ENCODE results near the gene SMIM5. TPM values are rescaled to one million over a fixed set of nuclear protein-coding genes. Genes with fewer than 3 reads are reported as not detected.

SMIM5 gene
- total RNA-seq, 1 experiment from 2014 or later = 0.24 TPM

GRCh38 chr17:75632428-75632827 lies 806 bp upstream of the SMIM5 start:
- H3K36me3 Mint-ChIP-seq (ENCODE audit: insufficient read depth in 1 of 3, low read depth in 3 of 3) = peaks cover 0 to 8% (median under 1%) of the 10 kb centered on the region in 3 experiments; a peak in 4 of 7 replicates
- no peak overlapping the region for H3K18ac ChIP-seq (ENCODE audit: insufficient read length, low read depth, low read length)
- no peak overlapping the region for H2BK12ac ChIP-seq (ENCODE audit: insufficient read length, low read depth, low read length)
- no CpG with 5 or more reads among the region's 12 CpGs for WGBS (ENCODE audit: extremely low coverage, insufficient read length, low lambda C conversion rate)
- no peak overlapping the region for H3K9ac ChIP-seq (ENCODE audit: extremely low read depth, insufficient read length, low read length)
- H2AK5ac ChIP-seq (ENCODE audit: insufficient read length, low read length) = no peak overlapping the region
- H3K23me2 ChIP-seq (ENCODE audit: insufficient read length, low read depth, low read length, poor library complexity, severe bottlenecking) = no peaks in the 10 kb centered on the region
- H4K91ac ChIP-seq (ENCODE audit: insufficient read length, low read depth, low read length) = no peak overlapping the region
- H3K79me2 ChIP-seq (ENCODE audit: insufficient read depth, low read length) = no peaks in the 10 kb centered on the region
- peaks cover 16 to 24% of the 10 kb centered on the region in 2 experiments for H3K4me1 Mint-ChIP-seq
- H3K4ac ChIP-seq (ENCODE audit: low read depth, low read length) = no peak overlapping the region
- no peaks in the 10 kb centered on the region for H3K79me1 ChIP-seq (ENCODE audit: insufficient read depth, low read depth, low read length, poor library complexity, severe bottlenecking)
- H3K4me2 ChIP-seq (ENCODE audit: insufficient read depth, insufficient read length, low read length) = no peak overlapping the region
- no peak overlapping the region for H3K23ac ChIP-seq (ENCODE audit: insufficient read length, low read depth, low read length)
- no peak overlapping the region for H3K14ac ChIP-seq (ENCODE audit: insufficient read depth, low read length)
- H2BK15ac ChIP-seq (ENCODE audit: low read depth, low read length) = no peak overlapping the region
- no peak overlapping the region for H3T11ph ChIP-seq (ENCODE audit: low read length)
- no peak overlapping the region for H2BK5ac ChIP-seq (ENCODE audit: insufficient read length, low read length)
- no peak overlapping the region; a peak in 1 of 7 replicates for H3K27ac Mint-ChIP-seq
- H2BK120ac ChIP-seq (ENCODE audit: low read depth, low read length, poor library complexity, severe bottlenecking) = no peak overlapping the region
- no peaks in the 10 kb centered on the region for H3K27me3 Mint-ChIP-seq (ENCODE audit: low read depth)
- no peak overlapping the region for H3K56ac ChIP-seq (ENCODE audit: insufficient read length, low read depth, low read length)
- H3K9me3 ChIP-seq (ENCODE audit: control insufficient read depth, low read depth, low read length) = no peaks in the 10 kb centered on the region
- no peak overlapping the region for H2BK20ac ChIP-seq (ENCODE audit: low read depth, low read length, poor library complexity, severe bottlenecking)
- H3K4me1 ChIP-seq (ENCODE audit: insufficient read depth, low read length) = no peaks in the 10 kb centered on the region; the same call in 1 of the 2 replicates
- H4K20me1 ChIP-seq (ENCODE audit: control insufficient read depth, insufficient read depth, insufficient read length) = no peaks in the 10 kb centered on the region
- H3K4me3 Mint-ChIP-seq = no peak overlapping the region
- H3K27me3 ChIP-seq (ENCODE audit: insufficient read depth, low read length) = no peaks in the 10 kb centered on the region
- no peak for DNase-seq
- no peak overlapping the region for H4K8ac ChIP-seq (replicated peaks; ENCODE audit: insufficient read length, low read depth, low read length)
- no peak overlapping the region for H2AFZ ChIP-seq (ENCODE audit: low read length)
- no peaks in the 10 kb centered on the region for H3K9me3 Mint-ChIP-seq
- H4K5ac ChIP-seq (ENCODE audit: insufficient read length, low read depth, low read length) = no peak overlapping the region
- TF ChIP-seq, protein P1, sequence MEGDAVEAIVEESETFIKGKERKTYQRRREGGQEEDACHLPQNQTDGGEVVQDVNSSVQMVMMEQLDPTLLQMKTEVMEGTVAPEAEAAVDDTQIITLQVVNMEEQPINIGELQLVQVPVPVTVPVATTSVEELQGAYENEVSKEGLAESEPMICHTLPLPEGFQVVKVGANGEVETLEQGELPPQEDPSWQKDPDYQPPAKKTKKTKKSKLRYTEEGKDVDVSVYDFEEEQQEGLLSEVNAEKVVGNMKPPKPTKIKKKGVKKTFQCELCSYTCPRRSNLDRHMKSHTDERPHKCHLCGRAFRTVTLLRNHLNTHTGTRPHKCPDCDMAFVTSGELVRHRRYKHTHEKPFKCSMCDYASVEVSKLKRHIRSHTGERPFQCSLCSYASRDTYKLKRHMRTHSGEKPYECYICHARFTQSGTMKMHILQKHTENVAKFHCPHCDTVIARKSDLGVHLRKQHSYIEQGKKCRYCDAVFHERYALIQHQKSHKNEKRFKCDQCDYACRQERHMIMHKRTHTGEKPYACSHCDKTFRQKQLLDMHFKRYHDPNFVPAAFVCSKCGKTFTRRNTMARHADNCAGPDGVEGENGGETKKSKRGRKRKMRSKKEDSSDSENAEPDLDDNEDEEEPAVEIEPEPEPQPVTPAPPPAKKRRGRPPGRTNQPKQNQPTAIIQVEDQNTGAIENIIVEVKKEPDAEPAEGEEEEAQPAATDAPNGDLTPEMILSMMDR (conservative IDR thresholded peaks at IDR 0.05) = no peak
- no peak overlapping the region for H3K27ac ChIP-seq (ENCODE audit: insufficient read length, low read depth, low read length)

All from H9 (cell line).